GM19468 (cell line): ENCODE data around the gene TCF4.

Source experiments
- ATAC-seq: cut with Tn5 transposase; IDR thresholded peaks from one replicate; pipeline ENCODE4 v1.9.1; 2021; ENCODE audit warnings: mild to moderate bottlenecking, moderate library complexity, moderate number of reproducible peaks; ENCODE audit not compliant: unreplicated experiment; ENCODE audit errors: extremely low read depth

Gene TCF4

GRCh38 chr18:55186588-55186987 lies 401.4 kb downstream of the TCF4 start:
- no peak for ATAC-seq

GRCh38 chr18:55185391-55185790 lies 402.6 kb downstream of the TCF4 start:
- no peak for ATAC-seq

DNA sequence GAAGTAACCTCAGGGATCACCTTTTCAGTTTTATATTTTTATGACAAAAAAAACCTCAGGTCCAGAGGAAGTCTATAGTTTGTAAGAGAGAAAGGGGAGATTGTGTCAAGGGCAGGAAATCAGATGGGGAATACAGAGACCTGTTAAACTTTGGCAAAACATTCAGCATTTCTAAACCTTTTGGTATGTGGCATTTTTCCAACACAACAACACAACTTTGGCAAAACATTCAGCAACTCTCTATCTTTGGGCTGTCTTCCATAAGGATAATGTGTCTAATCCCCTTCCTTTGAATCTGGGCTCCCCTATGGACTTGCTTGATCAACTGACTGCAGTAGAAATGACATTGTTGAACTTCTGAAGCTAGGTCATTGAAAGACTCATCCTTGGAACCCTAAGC lies 408.2 kb downstream of the TCF4 start:
- no peak for ATAC-seq

DNA sequence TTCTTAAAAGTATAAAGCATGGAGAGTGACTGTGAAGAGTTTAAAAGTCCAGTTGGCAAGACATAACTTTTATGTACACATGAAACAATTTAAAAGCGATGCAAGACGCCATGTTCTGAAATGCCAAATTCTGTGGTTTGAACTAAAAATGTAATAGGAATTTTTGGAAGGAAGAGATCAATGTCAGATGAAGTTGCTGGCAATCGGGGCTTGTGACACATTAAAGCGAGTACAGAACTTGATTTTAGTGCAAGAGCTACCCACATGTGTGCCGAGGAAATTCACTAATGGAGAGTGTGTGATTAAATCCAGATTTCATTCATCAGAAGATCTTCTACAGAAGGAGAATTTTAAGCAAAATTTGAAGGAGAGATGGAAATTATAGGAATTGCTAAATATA lies 408.6 kb downstream of the TCF4 start:
- no peak for ATAC-seq

GRCh38 chr18:55173291-55173690 lies 414.7 kb downstream of the TCF4 start:
- no peak for ATAC-seq
